Measurements from ENCODE around the gene COL11A2.

The COL11A2 gene

DNA sequence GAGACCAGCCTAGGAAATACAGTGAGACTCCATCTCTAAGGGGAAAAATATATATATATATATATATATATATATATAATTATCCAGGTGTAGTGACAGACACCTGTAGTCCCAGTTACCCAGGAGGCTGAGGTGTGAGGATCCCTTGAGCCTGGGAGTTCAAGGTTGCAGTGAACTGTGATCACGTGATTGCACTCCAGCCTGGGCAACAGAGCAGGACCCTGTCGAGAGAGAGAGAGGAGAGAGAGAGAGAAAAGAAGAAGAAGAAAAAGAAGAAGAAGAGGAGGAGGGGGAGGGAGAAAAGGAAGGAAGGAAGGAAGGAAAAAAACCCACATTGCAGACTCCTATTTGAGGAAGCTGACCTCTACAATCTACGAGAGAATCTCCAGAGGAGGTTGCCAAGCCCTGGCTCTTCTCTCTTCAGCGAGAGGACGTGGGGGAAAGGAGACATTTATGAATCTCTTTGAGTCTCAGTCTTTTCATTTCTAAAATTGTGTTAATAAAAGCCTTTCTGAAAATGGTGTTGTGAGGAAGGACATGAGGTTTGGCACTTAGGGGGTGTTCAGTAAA lies 49.7 kb downstream of the COL11A2 start:
- no peak for TF ChIP-seq RARB (CRISPR knock-in tag; IDR thresholded peaks at IDR 0.05)
- no peak for TF ChIP-seq ZNF8 (CRISPR knock-in tag; IDR thresholded peaks at IDR 0.05)
- TF ChIP-seq ZC3H10 (CRISPR knock-in tag; IDR thresholded peaks at IDR 0.05): no peak
- TF ChIP-seq, protein P1, sequence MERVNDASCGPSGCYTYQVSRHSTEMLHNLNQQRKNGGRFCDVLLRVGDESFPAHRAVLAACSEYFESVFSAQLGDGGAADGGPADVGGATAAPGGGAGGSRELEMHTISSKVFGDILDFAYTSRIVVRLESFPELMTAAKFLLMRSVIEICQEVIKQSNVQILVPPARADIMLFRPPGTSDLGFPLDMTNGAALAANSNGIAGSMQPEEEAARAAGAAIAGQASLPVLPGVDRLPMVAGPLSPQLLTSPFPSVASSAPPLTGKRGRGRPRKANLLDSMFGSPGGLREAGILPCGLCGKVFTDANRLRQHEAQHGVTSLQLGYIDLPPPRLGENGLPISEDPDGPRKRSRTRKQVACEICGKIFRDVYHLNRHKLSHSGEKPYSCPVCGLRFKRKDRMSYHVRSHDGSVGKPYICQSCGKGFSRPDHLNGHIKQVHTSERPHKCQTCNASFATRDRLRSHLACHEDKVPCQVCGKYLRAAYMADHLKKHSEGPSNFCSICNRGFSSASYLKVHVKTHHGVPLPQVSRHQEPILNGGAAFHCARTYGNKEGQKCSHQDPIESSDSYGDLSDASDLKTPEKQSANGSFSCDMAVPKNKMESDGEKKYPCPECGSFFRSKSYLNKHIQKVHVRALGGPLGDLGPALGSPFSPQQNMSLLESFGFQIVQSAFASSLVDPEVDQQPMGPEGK (CRISPR knock-in tag; IDR thresholded peaks at IDR 0.05; ENCODE audit: borderline replicate concordance): no peak
- no peak for TF ChIP-seq ZNF565 (CRISPR knock-in tag; conservative IDR thresholded peaks at IDR 0.05; ENCODE audit: low read depth)
- TF ChIP-seq, protein P2, sequence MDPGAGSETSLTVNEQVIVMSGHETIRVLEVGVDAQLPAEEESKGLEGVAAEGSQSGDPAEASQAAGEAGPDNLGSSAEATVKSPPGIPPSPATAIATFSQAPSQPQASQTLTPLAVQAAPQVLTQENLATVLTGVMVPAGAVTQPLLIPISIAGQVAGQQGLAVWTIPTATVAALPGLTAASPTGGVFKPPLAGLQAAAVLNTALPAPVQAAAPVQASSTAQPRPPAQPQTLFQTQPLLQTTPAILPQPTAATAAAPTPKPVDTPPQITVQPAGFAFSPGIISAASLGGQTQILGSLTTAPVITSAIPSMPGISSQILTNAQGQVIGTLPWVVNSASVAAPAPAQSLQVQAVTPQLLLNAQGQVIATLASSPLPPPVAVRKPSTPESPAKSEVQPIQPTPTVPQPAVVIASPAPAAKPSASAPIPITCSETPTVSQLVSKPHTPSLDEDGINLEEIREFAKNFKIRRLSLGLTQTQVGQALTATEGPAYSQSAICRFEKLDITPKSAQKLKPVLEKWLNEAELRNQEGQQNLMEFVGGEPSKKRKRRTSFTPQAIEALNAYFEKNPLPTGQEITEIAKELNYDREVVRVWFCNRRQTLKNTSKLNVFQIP (CRISPR knock-in tag; IDR thresholded peaks at IDR 0.05; ENCODE audit: borderline replicate concordance, low read depth): no peak
- TF ChIP-seq TOX (CRISPR knock-in tag; IDR thresholded peaks at IDR 0.05; ENCODE audit: borderline replicate concordance): no peak

GRCh38 chr6:33140556-33140955 lies 51.7 kb downstream of the COL11A2 start:
- ATAC-seq: no peak
- no peak for TF ChIP-seq ESRRG (CRISPR knock-in tag; IDR thresholded peaks at IDR 0.05)
- TF ChIP-seq, protein P3, sequence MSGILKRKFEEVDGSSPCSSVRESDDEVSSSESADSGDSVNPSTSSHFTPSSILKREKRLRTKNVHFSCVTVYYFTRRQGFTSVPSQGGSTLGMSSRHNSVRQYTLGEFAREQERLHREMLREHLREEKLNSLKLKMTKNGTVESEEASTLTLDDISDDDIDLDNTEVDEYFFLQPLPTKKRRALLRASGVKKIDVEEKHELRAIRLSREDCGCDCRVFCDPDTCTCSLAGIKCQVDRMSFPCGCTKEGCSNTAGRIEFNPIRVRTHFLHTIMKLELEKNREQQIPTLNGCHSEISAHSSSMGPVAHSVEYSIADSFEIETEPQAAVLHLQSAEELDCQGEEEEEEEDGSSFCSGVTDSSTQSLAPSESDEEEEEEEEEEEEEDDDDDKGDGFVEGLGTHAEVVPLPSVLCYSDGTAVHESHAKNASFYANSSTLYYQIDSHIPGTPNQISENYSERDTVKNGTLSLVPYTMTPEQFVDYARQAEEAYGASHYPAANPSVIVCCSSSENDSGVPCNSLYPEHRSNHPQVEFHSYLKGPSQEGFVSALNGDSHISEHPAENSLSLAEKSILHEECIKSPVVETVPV (CRISPR knock-in tag; IDR thresholded peaks at IDR 0.05): no peak
- no peak for TF ChIP-seq TOX (CRISPR knock-in tag; IDR thresholded peaks at IDR 0.05; ENCODE audit: borderline replicate concordance)
- no peak for TF ChIP-seq PPARA (CRISPR knock-in tag; IDR thresholded peaks at IDR 0.05; ENCODE audit: borderline replicate concordance)
- TF ChIP-seq OSR1 (CRISPR knock-in tag; IDR thresholded peaks at IDR 0.05): no peak
- TF ChIP-seq, protein P1 (CRISPR knock-in tag; IDR thresholded peaks at IDR 0.05; ENCODE audit: borderline replicate concordance): no peak
- TF ChIP-seq, protein P2 (CRISPR knock-in tag; IDR thresholded peaks at IDR 0.05; ENCODE audit: borderline replicate concordance, low read depth): no peak
- no peak for TF ChIP-seq CREB5 (CRISPR knock-in tag; IDR thresholded peaks at IDR 0.05; ENCODE audit: low read depth)
- no peak for TF ChIP-seq ZNF8 (CRISPR knock-in tag; IDR thresholded peaks at IDR 0.05)
- TF ChIP-seq ZNF70 (CRISPR knock-in tag; IDR thresholded peaks at IDR 0.05): no peak
- no peak for TF ChIP-seq ZNF565 (CRISPR knock-in tag; conservative IDR thresholded peaks at IDR 0.05; ENCODE audit: low read depth)
- TF ChIP-seq RARB (CRISPR knock-in tag; IDR thresholded peaks at IDR 0.05): no peak
- no peak for TF ChIP-seq GLIS3 (CRISPR knock-in tag; IDR thresholded peaks at IDR 0.05)
- TF ChIP-seq TCF4 (CRISPR knock-in tag; IDR thresholded peaks at IDR 0.05; ENCODE audit: borderline replicate concordance): no peak
- TF ChIP-seq ZC3H10 (CRISPR knock-in tag; IDR thresholded peaks at IDR 0.05): no peak
- TF ChIP-seq ARNTL (CRISPR knock-in tag; IDR thresholded peaks at IDR 0.05; ENCODE audit: borderline replicate concordance, low read depth): no peak
- no peak for TF ChIP-seq CSDC2 (CRISPR knock-in tag; IDR thresholded peaks at IDR 0.05)
- TF ChIP-seq ISL1 (CRISPR knock-in tag; IDR thresholded peaks at IDR 0.05): no peak

More for the DNA sequence above, 49.7 kb downstream of the COL11A2 start:
- ATAC-seq: no peak

GRCh38 chr6:33139596-33140206 lies 52.6 kb downstream of the COL11A2 start:
- no peak for ATAC-seq
- TF ChIP-seq RARB (CRISPR knock-in tag; IDR thresholded peaks at IDR 0.05) (no peak), TSHZ2 (CRISPR knock-in tag; IDR thresholded peaks at IDR 0.05) (no peak), ZFP30 (CRISPR knock-in tag; IDR thresholded peaks at IDR 0.05) (no peak), ZNF565 (CRISPR knock-in tag; conservative IDR thresholded peaks at IDR 0.05; ENCODE audit: low read depth) (no peak), BACH2 (CRISPR knock-in tag; IDR thresholded peaks at IDR 0.05; ENCODE audit: borderline replicate concordance) (no peak), ZNF8 (CRISPR knock-in tag; IDR thresholded peaks at IDR 0.05) (no peak), ARNTL (CRISPR knock-in tag; IDR thresholded peaks at IDR 0.05; ENCODE audit: borderline replicate concordance, low read depth) (no peak), TOX (CRISPR knock-in tag; IDR thresholded peaks at IDR 0.05; ENCODE audit: borderline replicate concordance) (no peak)
- TF ChIP-seq, protein P3 (CRISPR knock-in tag; IDR thresholded peaks at IDR 0.05): no peak

Measured in SK-N-SH treated with all-trans-retinoic acid at 6 μM for 48 hours (cell line).